ENCODE data around the gene MIER3. TPM values are rescaled to one million over a fixed set of nuclear protein-coding genes. Genes with fewer than 3 reads are reported as not detected.
"Not testable (repeated sequence)": the region's sequence is repeated elsewhere in the genome, so short reads cannot be mapped to it uniquely, and the experiment has no call there.

The MIER3 gene
- total RNA-seq, 2 donors from 2014 or later = 7.8 to 26.0 TPM

GRCh38 chr5:56983593-56984361 lies 31.9 kb upstream of the MIER3 start:
- Histone ChIP-seq H3K36me3 (replicated peaks in 1 of 2; ENCODE audit: insufficient read depth in 1 of 2, low read depth in 2 of 2) (no peaks in the 10 kb centered on the region), H3K27me3 (no peaks in the 10 kb centered on the region), H3K4me3 (no peak overlapping the region), H3K9me3 (no peaks in the 10 kb centered on the region), H3K4me1 (no peaks in the 10 kb centered on the region), H3K27ac (no peak overlapping the region)
- WGBS, 2 donors = 20 to 41% methylated on average over 1 of the region's 1 CpG
- DNase-seq = no peak
- TF ChIP-seq, protein P1, sequence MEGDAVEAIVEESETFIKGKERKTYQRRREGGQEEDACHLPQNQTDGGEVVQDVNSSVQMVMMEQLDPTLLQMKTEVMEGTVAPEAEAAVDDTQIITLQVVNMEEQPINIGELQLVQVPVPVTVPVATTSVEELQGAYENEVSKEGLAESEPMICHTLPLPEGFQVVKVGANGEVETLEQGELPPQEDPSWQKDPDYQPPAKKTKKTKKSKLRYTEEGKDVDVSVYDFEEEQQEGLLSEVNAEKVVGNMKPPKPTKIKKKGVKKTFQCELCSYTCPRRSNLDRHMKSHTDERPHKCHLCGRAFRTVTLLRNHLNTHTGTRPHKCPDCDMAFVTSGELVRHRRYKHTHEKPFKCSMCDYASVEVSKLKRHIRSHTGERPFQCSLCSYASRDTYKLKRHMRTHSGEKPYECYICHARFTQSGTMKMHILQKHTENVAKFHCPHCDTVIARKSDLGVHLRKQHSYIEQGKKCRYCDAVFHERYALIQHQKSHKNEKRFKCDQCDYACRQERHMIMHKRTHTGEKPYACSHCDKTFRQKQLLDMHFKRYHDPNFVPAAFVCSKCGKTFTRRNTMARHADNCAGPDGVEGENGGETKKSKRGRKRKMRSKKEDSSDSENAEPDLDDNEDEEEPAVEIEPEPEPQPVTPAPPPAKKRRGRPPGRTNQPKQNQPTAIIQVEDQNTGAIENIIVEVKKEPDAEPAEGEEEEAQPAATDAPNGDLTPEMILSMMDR (IDR thresholded peaks at IDR 0.05) = no peak
- TF ChIP-seq POLR2A (IDR thresholded peaks at IDR 0.05) = no peak
- ATAC-seq = no peak
- intact Hi-C loops (cut with DNase I) = no loop called here

DNA sequence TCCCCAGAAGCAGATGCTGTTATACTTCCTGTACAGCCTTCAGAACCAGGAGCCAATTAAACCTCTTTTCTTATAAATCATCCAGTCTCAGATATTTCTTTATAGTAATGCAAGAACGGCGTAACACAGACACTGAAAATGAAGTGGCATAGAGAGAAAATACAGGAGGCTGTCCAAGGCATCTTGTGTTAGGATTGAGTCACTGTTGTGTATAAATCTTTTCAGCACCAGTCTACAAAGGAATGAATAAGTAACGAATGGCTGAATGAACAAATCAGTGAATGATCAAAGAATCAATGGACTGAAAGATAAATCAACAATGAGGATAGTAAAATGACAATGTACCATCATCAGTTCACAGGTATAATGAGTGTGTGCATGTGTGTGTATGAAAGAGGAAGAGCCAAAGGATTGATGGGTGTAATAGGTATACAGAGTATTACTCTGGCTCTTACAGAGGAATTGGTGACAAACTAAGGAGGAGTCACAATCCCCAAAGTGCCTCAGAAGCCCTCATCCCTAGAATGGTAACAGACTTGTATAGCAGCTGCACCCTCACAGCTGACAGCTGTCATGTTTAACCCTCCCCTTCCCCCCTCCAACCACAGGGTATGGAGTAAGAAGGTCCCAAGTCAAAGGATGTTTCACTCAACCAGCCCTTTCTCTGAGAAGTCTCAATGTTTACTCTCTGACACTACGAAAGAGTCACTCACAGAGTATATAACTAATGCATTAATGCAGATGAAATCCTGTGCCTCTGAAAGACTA lies 29.8 kb upstream of the MIER3 start:
- Histone ChIP-seq H3K36me3 (replicated peaks in 1 of 2; ENCODE audit: insufficient read depth in 1 of 2, low read depth in 2 of 2) (no peaks in the 10 kb centered on the region), H3K4me3 (no peak overlapping the region), H3K27me3 (no peaks in the 10 kb centered on the region), H3K9me3 (no peaks in the 10 kb centered on the region), H3K4me1 (no peaks in the 10 kb centered on the region), H3K27ac (no peak overlapping the region)
- WGBS, 2 donors = 88 to 91% methylated on average over 4 of the region's 4 CpGs
- ATAC-seq (no peak), DNase-seq (no peak)
- TF ChIP-seq, protein P1 (IDR thresholded peaks at IDR 0.05) = no peak
- TF ChIP-seq POLR2A (IDR thresholded peaks at IDR 0.05) = no peak
- intact Hi-C loops (cut with DNase I) = no loop called here

- intact Hi-C loops (cut with DNase I) = no loop called here
- DNase-seq = no peak
- H3K36me3 ChIP-seq (replicated peaks in 1 of 2; ENCODE audit: insufficient read depth in 1 of 2, low read depth in 2 of 2) = no peaks in the 10 kb centered on the region
- ATAC-seq = no peak
- no peaks in the 10 kb centered on the region for H3K4me1 ChIP-seq
- no peaks in the 10 kb centered on the region for H3K27me3 ChIP-seq
- H3K4me3 ChIP-seq = no peak overlapping the region
- no peaks in the 10 kb centered on the region for H3K9me3 ChIP-seq
- 88 to 95% methylated on average over 12 to 13 of the region's 13 CpGs for WGBS, 2 donors
- TF ChIP-seq, protein P1 (IDR thresholded peaks at IDR 0.05) = no peak
- no peak for TF ChIP-seq POLR2A (IDR thresholded peaks at IDR 0.05)
- no peak overlapping the region for H3K27ac ChIP-seq
Measured at GRCh38 chr5:56979968-56980367, 28.0 kb upstream of the MIER3 start.

GRCh38 chr5:56979526-56979925 lies 27.6 kb upstream of the MIER3 start:
- H3K27me3 ChIP-seq; ATAC-seq; DNase-seq; H3K36me3 ChIP-seq (replicated peaks in 1 of 2; ENCODE audit: insufficient read depth in 1 of 2, low read depth in 2 of 2); H3K4me1 ChIP-seq; intact Hi-C loops (cut with DNase I); H3K4me3 ChIP-seq; H3K9me3 ChIP-seq; H3K27ac ChIP-seq: not testable (repeated sequence)
- WGBS, 2 donors = 53 to 83% methylated on average over 4 to 5 of the region's 5 CpGs

DNA sequence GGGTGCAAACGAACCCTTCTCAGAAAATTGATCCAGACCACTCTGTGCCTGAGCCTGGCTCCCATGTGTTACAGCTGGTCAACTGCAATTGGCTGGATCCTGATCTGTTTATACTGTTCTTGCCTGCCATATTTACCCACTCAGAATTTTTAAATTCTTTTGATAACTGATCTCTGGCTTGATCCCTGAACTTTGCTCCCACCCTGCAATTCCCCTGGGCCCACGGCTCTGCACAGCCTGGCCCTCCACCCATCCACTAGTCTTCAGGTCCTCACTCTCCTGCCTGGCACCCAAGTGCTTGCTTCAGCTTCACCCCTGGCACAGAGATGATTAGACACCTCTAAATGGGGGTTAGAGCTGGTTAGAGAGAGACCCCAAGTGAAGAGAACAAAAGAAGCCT lies 25.9 kb upstream of the MIER3 start:
- TF ChIP-seq, protein P1 (IDR thresholded peaks at IDR 0.05) = no peak
- TF ChIP-seq POLR2A (IDR thresholded peaks at IDR 0.05) = no peak
- H3K4me1 ChIP-seq = no peaks in the 10 kb centered on the region
- peaks cover 0 to 6% of the 10 kb centered on the region in 2 donors for H3K27me3 ChIP-seq
- intact Hi-C loops (cut with DNase I) = no loop called here
- no peaks in the 10 kb centered on the region for H3K9me3 ChIP-seq
- WGBS, 2 donors = 53 to 56% methylated on average over 2 of the region's 2 CpGs
- DNase-seq (no peak), ATAC-seq (no peak)
- H3K4me3 ChIP-seq = no peak overlapping the region
- H3K36me3 ChIP-seq (replicated peaks in 1 of 2; ENCODE audit: insufficient read depth in 1 of 2, low read depth in 2 of 2) = no peaks in the 10 kb centered on the region
- no peak overlapping the region for H3K27ac ChIP-seq

Measured in body of pancreas (tissue), 4 donors.